D721Med (cell line): ENCODE measurements around the gene SPATA24.
"Not testable (repeated sequence)": the region's sequence is repeated elsewhere in the genome, so short reads cannot be mapped to it uniquely, and the experiment has no call there.

Experiments used
- DNase-seq: peaks from one replicate; pipeline ENCODE4 v3.0.0; 2011; ENCODE audit warnings: low spot score; ENCODE audit not compliant: insufficient read length
- FAIRE-seq: peaks from 2 replicates; lab custom pipeline; 2011; peaks lifted over from hg19 to GRCh38; lab: Jason Lieb, UNC
- TF ChIP-seq, protein P1 (sequence below): IDR thresholded peaks from 2 replicates; pipeline ENCODE4 v1.5.1; 2012; ENCODE audit warnings: mild to moderate bottlenecking, control low read depth; ENCODE audit not compliant: insufficient read depth; ENCODE audit errors: missing control alignments

The SPATA24 gene

GRCh38 chr5:139415221-139415861, 11.5 kb upstream of the SPATA24 start:
- TF ChIP-seq, protein P1, sequence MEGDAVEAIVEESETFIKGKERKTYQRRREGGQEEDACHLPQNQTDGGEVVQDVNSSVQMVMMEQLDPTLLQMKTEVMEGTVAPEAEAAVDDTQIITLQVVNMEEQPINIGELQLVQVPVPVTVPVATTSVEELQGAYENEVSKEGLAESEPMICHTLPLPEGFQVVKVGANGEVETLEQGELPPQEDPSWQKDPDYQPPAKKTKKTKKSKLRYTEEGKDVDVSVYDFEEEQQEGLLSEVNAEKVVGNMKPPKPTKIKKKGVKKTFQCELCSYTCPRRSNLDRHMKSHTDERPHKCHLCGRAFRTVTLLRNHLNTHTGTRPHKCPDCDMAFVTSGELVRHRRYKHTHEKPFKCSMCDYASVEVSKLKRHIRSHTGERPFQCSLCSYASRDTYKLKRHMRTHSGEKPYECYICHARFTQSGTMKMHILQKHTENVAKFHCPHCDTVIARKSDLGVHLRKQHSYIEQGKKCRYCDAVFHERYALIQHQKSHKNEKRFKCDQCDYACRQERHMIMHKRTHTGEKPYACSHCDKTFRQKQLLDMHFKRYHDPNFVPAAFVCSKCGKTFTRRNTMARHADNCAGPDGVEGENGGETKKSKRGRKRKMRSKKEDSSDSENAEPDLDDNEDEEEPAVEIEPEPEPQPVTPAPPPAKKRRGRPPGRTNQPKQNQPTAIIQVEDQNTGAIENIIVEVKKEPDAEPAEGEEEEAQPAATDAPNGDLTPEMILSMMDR = no peak
- FAIRE-seq (no peak), DNase-seq (no peak)

DNA sequence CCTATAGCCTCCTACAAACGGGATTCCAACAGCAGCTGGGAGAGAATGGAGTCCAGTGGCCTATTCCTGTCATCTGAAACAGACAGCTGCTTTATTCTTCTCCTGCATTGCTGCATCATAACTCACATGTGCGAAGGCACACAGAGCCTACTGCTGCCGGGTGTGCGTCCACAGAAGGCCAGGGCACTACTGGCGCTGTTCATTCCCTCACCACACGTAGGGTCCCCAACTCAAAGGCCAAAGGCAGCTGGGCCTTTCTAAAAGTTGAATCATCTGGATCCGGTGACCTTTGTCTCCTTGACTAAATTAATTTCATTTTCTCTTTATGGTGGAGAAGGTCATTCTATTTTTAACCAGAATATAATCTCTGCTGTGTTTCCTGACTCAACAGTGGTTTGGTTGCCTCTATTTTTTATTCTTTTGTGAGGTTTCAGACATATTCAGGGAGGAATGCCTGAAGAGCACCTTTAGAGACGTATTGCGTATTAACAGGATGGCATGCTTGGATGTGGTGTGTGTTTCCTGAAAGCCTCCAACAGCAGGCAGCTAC, 10.8 kb upstream of the SPATA24 start:
- TF ChIP-seq, protein P1 = no peak
- no peak for FAIRE-seq
- DNase-seq = no peak

DNA sequence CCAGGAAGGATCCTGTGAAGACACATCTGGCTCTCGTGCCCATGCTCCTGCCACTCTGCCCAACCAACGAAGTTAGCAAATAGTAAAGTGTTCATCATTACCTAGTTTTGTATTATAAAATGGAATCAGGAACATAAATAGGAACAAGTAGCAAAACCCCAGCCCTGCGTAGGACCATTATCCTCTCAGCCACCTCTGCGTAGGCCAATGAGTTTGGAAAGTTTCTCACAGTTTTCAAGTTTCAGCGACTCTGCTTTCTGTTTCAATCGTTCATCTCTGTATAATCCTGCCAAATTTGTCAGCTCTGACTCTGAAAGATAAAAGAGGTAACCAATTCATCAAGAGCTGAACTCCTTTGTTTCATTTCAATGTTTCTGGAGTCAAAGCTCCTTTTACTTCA, 10.1 kb upstream of the SPATA24 start:
- FAIRE-seq = no peak
- TF ChIP-seq, protein P1 = no peak
- DNase-seq = no peak

DNA sequence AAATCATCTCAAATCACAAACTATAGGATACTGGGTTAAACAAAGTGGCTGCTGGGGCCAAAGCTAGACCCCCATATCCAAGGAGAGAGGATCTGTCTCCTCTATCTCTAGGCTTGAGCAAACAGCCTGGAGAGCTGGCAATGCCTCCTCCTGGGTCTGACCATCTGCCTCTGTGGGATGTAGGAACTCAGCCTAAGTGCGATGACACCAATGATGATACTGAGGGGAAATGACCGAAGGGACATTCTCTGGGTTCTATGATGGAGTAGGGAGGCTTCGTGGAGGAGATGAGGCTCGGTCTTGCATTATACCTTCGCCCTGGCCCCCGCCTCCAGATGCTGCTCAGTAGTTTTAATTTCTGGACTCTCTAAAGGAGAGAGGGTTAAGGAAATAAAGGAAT, 9.3 kb upstream of the SPATA24 start:
- FAIRE-seq (no peak), DNase-seq (no peak)
- TF ChIP-seq, protein P1 = no peak

DNA sequence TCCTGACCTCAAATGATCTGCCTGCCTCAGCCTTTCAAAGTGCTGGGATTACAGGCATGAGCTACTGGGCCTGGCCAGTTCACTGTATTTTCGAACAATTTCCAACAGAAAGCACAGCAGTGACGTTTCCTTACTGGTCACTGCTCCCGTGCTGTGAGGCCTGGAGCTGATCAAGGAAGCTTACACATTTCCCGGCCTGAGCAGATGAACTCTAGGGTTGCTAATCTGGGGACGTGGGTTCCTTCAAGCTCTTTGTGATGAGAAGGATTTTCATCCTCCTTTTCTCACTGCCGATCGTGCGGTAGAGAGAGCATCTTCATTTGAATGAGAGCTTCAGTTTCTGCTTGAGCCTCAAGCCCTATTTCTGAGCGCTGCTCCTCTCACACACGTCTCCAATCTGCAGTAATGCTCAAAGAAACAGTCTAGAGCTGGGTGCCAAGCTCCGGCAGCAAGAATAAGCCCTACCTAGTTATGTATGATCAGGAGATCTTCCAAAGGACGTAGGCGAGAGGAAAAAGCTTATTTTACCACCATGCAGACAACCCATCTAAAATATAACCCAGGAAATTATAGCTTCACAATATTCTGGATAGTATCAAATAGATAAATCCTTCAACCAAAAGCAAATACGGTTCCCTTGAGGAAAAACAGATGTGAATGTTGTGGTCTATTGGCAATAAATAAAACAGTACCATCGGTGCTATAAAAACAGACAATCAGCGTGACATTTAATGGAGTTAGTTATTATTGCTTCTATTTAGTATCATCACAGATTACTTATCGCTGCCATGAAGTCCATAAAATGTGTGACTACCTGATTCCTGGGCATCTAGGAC, 7.3 kb upstream of the SPATA24 start:
- FAIRE-seq = no peak
- TF ChIP-seq, protein P1 = no peak
- DNase-seq = no peak

- DNase-seq (no peak), FAIRE-seq (no peak)
- TF ChIP-seq, protein P1 = no peak
These were observed 6.5 kb upstream of the SPATA24 start for GRCh38 chr5:139410121-139410992.

- FAIRE-seq, DNase-seq: not testable (repeated sequence)
These were observed 5.2 kb upstream of the SPATA24 start for GRCh38 chr5:139409116-139409515.
